Measurements from ENCODE around the gene CEP41.

The CEP41 gene

GRCh38 chr7:130371046-130371445 lies 69.8 kb downstream of the CEP41 start:
- TF ChIP-seq CTCF (IDR thresholded peaks at IDR 0.05; ENCODE audit: insufficient read depth, missing control alignments) = no peak
- no peak for FAIRE-seq
- DNase-seq (ENCODE audit: insufficient read length, low spot score) = no peak

GRCh38 chr7:130369831-130370550 lies 70.8 kb downstream of the CEP41 start:
- no peak for FAIRE-seq
- DNase-seq (ENCODE audit: insufficient read length, low spot score) = no peak
- TF ChIP-seq CTCF (IDR thresholded peaks at IDR 0.05; ENCODE audit: insufficient read depth, missing control alignments) = no peak

GRCh38 chr7:130369110-130369711 lies 71.6 kb downstream of the CEP41 start:
- no peak for TF ChIP-seq CTCF (IDR thresholded peaks at IDR 0.05; ENCODE audit: insufficient read depth, missing control alignments)
- FAIRE-seq (no peak), DNase-seq (ENCODE audit: insufficient read length, low spot score) (no peak)

GRCh38 chr7:130367836-130368746 lies 72.7 kb downstream of the CEP41 start:
- TF ChIP-seq CTCF (IDR thresholded peaks at IDR 0.05; ENCODE audit: insufficient read depth, missing control alignments) = no peak
- FAIRE-seq (no peak), DNase-seq (ENCODE audit: insufficient read length, low spot score) (no peak)

GRCh38 chr7:130367088-130367755 lies 73.6 kb downstream of the CEP41 start:
- no peak for TF ChIP-seq CTCF (IDR thresholded peaks at IDR 0.05; ENCODE audit: insufficient read depth, missing control alignments)
- DNase-seq (ENCODE audit: insufficient read length, low spot score) (no peak), FAIRE-seq (no peak)

- DNase-seq (ENCODE audit: insufficient read length, low spot score) = no peak
- no peak for FAIRE-seq
- no peak for TF ChIP-seq CTCF (IDR thresholded peaks at IDR 0.05; ENCODE audit: insufficient read depth, missing control alignments)
Observed at GRCh38 chr7:130366564-130366963, 74.3 kb downstream of the CEP41 start.
